ENCODE results near the gene OR52L1.

- TF ChIP-seq CTCF (IDR thresholded peaks at IDR 0.05; ENCODE audit: low read depth, low read length, missing input control) (no peak), HNF4G (IDR thresholded peaks at IDR 0.05) (no peak), HNF4A (conservative IDR thresholded peaks at IDR 0.05) (no peak), GABPA (IDR thresholded peaks at IDR 0.05 in 1 of 2, conservative IDR thresholded peaks at IDR 0.05 in 1 of 2) (no peak), REST (IDR thresholded peaks at IDR 0.05) (no peak), RAD21 (IDR thresholded peaks at IDR 0.05) (no peak), SP1 (IDR thresholded peaks at IDR 0.05) (no peak)
Observed at GRCh38 chr11:5966958-5967357, 19.8 kb downstream of the OR52L1 start.
